GM08714 (cell line): ENCODE results near the gene B4GALT3.
A peak's percentile ranks its signal among the peaks of the same experiment; 100 is the strongest.

Experiments
- H3K4me3 ChIP-seq: fragments of 200-500 bp; sonication (Bioruptor generic); 2 replicates; pipeline ENCODE4 v1.5.1; 2014; ENCODE audit warnings: mild to moderate bottlenecking, low read length, inconsistent platforms
- ZNF274 ChIP-seq: IDR thresholded peaks from 2 replicates; pipeline ENCODE4 v1.6.1; 2012; ENCODE audit warnings: mild to moderate bottlenecking, low read depth, low read length

The B4GALT3 gene

GRCh38 chr1:161153176-161153575 is 24.1 kb downstream of the B4GALT3 start:
- peak overlapping the region; percentile 84 for H3K4me3 ChIP-seq
- no peak for TF ChIP-seq ZNF274

- TF ChIP-seq ZNF274, result no peak
- no peak overlapping the region for H3K4me3 ChIP-seq
These were observed 31.5 kb downstream of the B4GALT3 start for GRCh38 chr1:161145832-161146231.

GRCh38 chr1:161140755-161141400 is 36.4 kb downstream of the B4GALT3 start:
- no peak for TF ChIP-seq ZNF274
- no peak overlapping the region for H3K4me3 ChIP-seq

GRCh38 chr1:161139766-161140165 is 37.5 kb downstream of the B4GALT3 start:
- no peak overlapping the region for H3K4me3 ChIP-seq
- TF ChIP-seq ZNF274, result no peak

GRCh38 chr1:161138431-161138830 is 38.9 kb downstream of the B4GALT3 start:
- H3K4me3 ChIP-seq, result no peak overlapping the region
- no peak for TF ChIP-seq ZNF274

GRCh38 chr1:161137881-161138280 is 39.4 kb downstream of the B4GALT3 start:
- no peak for TF ChIP-seq ZNF274
- no peak overlapping the region for H3K4me3 ChIP-seq

- peak overlapping the region; percentile 96 for H3K4me3 ChIP-seq
- TF ChIP-seq ZNF274, result no peak
These were observed 44.0 kb downstream of the B4GALT3 start for GRCh38 chr1:161133220-161133740.

GRCh38 chr1:161132410-161133219 is 44.7 kb downstream of the B4GALT3 start, which contains the start of gene DEDD:
TSS of gene DEDD (minus strand) at chr1:161132667. CDS start at chr1:161124462, 8,205 bp downstream.
- H3K4me3 ChIP-seq, result peak within 1 kb of the TSS; percentile 96
- no peak for TF ChIP-seq ZNF274

GRCh38 chr1:161131523-161132409 is 45.5 kb downstream of the B4GALT3 start:
- no peak for TF ChIP-seq ZNF274
- H3K4me3 ChIP-seq, result peak overlapping the region; percentile 96

- H3K4me3 ChIP-seq, result no peak overlapping the region
- TF ChIP-seq ZNF274, result no peak
These were observed 47.0 kb downstream of the B4GALT3 start for GRCh38 chr1:161130266-161130665.

GRCh38 chr1:161128591-161129420 is 48.5 kb downstream of the B4GALT3 start:
- TF ChIP-seq ZNF274, result no peak
- H3K4me3 ChIP-seq, result no peak overlapping the region

- H3K4me3 ChIP-seq, result no peak overlapping the region
- no peak for TF ChIP-seq ZNF274
These were observed 49.7 kb downstream of the B4GALT3 start for GRCh38 chr1:161127649-161128048.

GRCh38 chr1:161122967-161123366 is 54.3 kb downstream of the B4GALT3 start:
- no peak for TF ChIP-seq ZNF274
- H3K4me3 ChIP-seq, result no peak overlapping the region
